Activated T-cell treated with anti-CD3 and anti-CD28 coated beads, Interleukin-2, amount 50 U/mL, for 48 hours (primary cell): Measurements from ENCODE around the gene AAR2.

Experiments used
- DNase-seq, 2 experiments: peaks; one replicate each; pipeline ENCODE4 v3.0.0-alpha.2; 2020

The AAR2 gene

GRCh38 chr20:36261389-36262105 lies 25.3 kb downstream of the AAR2 start:
- no peak for DNase-seq

GRCh38 chr20:36262440-36262839 lies 26.2 kb downstream of the AAR2 start:
- DNase-seq, result no peak

GRCh38 chr20:36264426-36265246 lies 28.4 kb downstream of the AAR2 start:
- DNase-seq, result no peak

GRCh38 chr20:36266189-36266588 lies 29.9 kb downstream of the AAR2 start:
- no peak for DNase-seq

GRCh38 chr20:36267605-36268381 lies 31.5 kb downstream of the AAR2 start:
- no peak for DNase-seq

- no peak for DNase-seq
Measured at GRCh38 chr20:36268440-36269342, 32.4 kb downstream of the AAR2 start.

GRCh38 chr20:36269507-36269906 lies 33.2 kb downstream of the AAR2 start:
- DNase-seq, result no peak

GRCh38 chr20:36270744-36271638 lies 34.7 kb downstream of the AAR2 start:
- no peak for DNase-seq

GRCh38 chr20:36271639-36272546 lies 35.6 kb downstream of the AAR2 start:
- no peak for DNase-seq

GRCh38 chr20:36272547-36273220 lies 36.4 kb downstream of the AAR2 start:
- no peak for DNase-seq

GRCh38 chr20:36273414-36274180 lies 37.3 kb downstream of the AAR2 start:
- DNase-seq, result no peak

- no peak for DNase-seq
Measured at GRCh38 chr20:36274181-36274841, 38.0 kb downstream of the AAR2 start.

GRCh38 chr20:36275011-36275410 lies 38.7 kb downstream of the AAR2 start:
- DNase-seq, result no peak

GRCh38 chr20:36275441-36276189 lies 39.3 kb downstream of the AAR2 start:
- DNase-seq, result no peak

- no peak for DNase-seq
Measured at GRCh38 chr20:36277546-36277945, 41.3 kb downstream of the AAR2 start.

GRCh38 chr20:36279362-36279761 lies 43.1 kb downstream of the AAR2 start:
- no peak for DNase-seq

- no peak for DNase-seq
Measured at GRCh38 chr20:36279776-36280175, 43.5 kb downstream of the AAR2 start.
